NK-92 (cell line): ENCODE data around the gene ACTA1.
"Not testable (repeated sequence)": the region's sequence is repeated elsewhere in the genome, so short reads cannot be mapped to it uniquely, and the experiment has no call there.

Experiments used
- DNase-seq: peaks from one replicate; lab custom pipeline; 2025; ENCODE audit not compliant: unreplicated experiment; lab: John Stamatoyannopoulos, UW

Gene ACTA1

GRCh38 chr1:229410370-229410691, 23.6 kb downstream of the ACTA1 start:
- no peak for DNase-seq

DNA sequence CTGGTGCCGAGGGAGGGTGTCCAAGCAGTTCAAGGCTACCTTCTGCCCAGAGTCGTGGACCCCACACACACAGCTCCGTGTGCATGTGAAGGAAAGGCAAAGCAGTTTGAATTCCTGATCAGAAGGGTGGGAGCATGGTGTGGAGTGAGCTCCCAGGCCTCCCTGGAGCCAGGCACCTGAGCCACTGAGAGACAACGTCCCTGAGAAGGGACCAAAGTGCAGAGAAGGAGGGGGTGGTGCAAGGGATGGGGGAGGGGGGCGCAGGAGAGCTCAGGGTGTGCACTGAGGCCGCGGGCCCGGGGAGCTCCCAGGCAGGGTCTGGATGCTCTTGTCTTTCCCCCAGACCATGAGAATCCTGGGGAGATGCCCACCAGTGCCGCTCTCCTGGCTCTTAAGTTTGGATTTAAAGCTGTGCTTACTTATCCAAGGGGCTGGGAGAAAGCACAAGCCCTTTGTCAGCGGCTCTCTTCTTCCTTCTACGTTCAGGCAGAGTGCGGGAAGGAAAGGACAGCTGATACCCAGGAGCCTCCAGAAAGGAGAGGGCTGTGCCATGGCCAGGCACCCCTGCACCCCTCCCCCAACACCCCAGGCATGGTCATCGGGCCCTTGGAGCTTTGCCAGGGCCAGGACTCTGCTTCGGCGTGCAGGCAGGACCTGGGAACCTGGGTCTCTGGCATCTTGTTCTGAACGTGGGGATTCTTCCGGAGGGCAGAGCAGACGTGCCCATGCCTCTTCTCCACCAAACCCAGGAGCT, 24.1 kb downstream of the ACTA1 start:
- DNase-seq, result no peak

- no peak for DNase-seq
Measured at GRCh38 chr1:229408458-229409037, 25.3 kb downstream of the ACTA1 start.

- no peak for DNase-seq
Measured at GRCh38 chr1:229407206-229408026, 26.5 kb downstream of the ACTA1 start.

GRCh38 chr1:229406798-229407197, 27.1 kb downstream of the ACTA1 start:
- DNase-seq, result no peak

GRCh38 chr1:229403573-229403972, 30.3 kb downstream of the ACTA1 start:
- DNase-seq, result no peak

GRCh38 chr1:229402993-229403392, 30.9 kb downstream of the ACTA1 start:
- DNase-seq, result no peak

DNA sequence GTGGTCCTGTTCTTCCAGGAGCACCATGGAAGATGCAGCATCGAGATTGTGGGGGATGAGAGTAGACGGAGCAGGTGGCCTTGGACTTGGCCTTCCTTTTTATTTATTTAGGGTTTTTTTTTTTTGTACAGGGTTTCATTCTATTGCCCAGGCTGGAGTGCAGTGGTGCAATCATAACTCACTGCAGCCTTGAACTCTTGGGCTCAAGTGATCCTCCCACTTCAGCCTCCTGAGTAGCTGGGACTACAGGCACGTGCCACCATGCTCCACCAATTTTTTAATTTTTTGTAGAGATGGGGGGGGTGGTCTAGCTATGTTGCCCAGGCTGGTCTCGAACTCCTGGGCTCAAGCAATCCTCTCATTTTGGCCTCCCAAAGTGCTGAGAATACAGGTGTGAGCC, 31.6 kb downstream of the ACTA1 start:
- not testable (repeated sequence) for DNase-seq

DNA sequence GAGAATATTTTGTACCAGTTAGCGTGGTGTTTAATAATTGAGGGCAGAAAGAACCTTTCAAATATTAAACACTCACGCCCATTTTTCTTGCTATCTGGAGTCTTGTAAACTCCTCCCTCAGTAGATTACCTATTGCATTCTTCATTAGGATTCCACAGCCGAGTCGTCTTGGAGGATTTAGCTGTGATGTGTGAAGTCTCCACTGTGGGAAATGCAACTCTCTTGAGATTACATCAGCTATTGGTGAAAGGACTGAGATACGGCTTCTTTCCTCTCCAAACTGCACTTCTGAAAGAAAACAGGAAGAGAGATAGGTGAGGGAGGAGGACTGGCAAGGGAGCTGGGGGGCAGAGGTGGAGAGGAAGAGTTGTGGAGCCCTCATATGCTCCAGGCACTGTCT, 36.1 kb downstream of the ACTA1 start:
- DNase-seq, result no peak

GRCh38 chr1:229396585-229397206, 37.2 kb downstream of the ACTA1 start:
- no peak for DNase-seq

DNA sequence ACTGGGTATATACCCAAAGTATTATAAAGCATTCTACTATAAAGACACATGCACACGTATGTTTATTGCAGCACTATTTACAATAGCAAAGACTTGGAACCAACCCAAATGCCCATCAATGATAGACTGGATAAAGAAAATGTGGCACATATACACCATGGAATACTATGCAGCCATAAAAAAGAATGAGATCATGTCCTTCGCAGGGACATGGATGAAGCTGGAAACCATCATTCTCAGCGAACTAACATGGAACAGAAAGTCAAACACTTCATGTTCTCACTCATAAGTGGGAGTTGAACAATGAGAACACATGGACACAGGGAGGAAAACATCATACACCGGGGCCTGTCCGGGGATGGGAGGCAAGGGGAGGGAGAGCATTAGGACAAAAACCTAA, 39.4 kb downstream of the ACTA1 start:
- not testable (repeated sequence) for DNase-seq

DNA sequence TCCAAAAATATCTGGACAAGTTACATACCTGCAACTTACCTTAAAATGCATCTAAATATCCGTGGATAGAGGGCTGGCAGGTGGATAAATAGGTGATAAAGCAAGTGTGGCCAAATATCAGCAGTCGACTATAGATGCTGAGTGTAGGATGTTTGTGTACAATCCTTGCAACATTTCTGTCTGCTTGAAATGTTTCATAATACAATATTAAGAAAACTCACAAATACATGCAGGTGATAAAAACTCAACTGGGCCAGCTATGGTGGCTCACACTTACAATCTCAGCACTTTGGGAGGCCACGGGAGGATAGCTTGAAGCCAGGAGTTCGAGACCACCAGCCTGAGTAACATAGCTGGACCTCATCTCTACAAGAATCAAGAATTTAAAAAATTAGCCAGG, 41.0 kb downstream of the ACTA1 start:
- no peak for DNase-seq

DNA sequence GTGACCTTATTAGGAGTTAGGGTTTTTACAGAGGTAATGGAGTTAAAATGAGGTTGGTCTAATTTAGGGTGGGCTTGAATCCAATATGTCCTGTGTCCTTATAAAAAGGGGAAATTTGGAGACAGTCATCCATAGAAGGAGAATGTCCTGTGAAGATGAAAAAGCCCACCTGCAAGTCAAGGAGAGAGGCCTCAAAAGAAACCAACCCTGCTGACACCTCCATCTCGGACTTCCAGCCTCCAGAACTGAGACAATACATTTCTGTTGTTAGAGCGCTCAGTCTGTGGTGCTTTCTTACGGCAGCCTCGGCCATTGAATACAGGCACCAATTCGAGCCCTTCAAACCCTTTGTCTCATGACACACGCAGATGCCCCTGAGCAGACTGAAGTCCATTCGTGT, 43.8 kb downstream of the ACTA1 start:
- DNase-seq, result no peak

DNA sequence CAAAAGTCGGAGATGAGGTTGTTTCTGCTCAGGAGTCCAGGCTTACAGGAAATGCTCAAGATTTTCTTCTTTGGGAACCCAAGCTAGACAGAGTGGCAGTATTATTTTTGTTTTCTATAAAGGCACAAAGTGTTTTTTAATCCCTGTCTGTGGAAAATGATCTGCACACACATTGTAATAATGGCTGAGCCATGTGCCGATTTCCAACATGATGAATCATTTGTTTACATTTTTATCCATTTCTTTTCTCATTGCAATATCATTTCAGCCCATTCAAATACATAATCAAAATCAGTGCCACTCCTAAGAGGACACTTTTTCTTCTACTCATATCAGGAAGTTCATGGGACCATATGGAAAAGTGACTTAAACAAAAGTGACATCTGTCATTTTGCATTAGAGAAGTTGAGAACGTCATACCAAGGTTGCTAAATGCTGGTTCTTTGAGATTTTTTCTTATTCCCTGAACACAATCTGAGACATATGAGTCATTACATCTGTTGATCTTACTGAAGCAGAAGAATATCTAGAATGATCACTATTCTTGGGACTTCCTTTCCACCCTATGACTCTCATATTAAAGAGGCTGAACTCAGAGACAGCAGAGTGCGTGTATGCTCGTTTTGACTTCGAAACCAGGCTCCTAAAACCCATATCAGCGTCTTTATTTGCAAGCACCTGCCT, 44.9 kb downstream of the ACTA1 start:
- DNase-seq, result no peak

- DNase-seq, result no peak
Measured at GRCh38 chr1:229385853-229386456, 47.9 kb downstream of the ACTA1 start.

DNA sequence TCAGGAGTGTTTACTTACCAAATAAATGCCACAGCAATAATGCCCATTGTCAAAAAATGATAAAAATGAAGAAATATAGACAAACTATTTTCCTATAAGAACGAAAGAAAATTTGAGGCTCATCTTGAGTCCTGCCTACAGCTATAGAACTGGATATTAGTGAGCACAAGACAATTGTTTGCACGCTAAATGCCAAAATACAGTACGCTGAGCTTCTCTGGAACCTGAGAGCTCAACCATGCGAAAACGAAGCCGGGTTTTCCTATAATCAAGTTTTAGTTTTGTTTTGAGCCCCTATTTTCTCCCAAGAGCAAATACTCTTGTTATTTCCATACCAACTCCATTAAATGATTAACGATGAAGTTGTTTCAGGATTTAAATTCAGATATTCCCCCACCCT, 49.1 kb downstream of the ACTA1 start:
- DNase-seq, result no peak

DNA sequence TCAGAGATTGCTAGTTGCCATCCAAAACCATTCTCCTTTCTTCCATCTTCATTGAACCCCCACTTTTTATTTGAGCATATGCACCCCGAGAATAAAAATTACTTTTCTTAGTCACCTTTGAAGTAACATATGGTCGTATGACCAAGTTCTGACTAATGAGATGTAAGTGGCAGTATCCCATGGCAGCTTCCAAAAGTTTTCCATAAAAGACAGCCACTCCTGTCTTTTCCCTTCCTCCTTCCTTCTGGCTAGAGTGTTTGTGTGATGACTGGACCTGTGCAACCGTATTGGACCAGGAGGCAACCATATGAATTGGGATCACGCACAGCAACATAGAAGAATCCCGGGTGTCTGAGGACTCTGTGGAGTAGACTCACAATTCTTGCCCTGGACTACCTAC, 49.9 kb downstream of the ACTA1 start:
- no peak for DNase-seq

- DNase-seq, result no peak
Measured at GRCh38 chr1:229383188-229383587, 50.7 kb downstream of the ACTA1 start.
